Measurements from ENCODE around the gene ILKAP. TPM values are rescaled to one million over a fixed set of nuclear protein-coding genes. Genes with fewer than 3 reads are reported as not detected.

The ILKAP gene
- total RNA-seq, 2 donors from 2014 or later: 53.2 to 55.5 TPM

DNA sequence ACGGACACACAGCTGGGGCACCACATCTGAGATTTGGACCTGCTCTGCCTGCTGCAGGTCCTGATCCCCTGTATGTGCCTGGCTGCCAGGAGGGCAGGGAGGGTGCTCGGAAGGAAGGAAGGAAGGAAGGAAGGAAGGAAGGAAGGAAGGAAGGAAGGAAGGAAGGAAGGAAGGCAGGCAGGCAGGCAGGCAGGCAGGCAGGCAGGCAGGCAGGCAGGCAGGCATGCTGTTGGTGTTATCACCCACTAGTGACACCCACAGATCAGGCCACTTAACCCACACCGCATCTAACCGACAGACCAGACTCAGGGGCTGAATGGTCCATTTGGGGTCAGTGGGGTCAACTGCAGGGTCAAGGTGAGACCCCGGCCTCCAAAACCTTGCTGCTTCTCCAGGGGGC, 59.2 kb downstream of the ILKAP start:
- Mint-ChIP-seq H3K36me3 (ENCODE audit: insufficient read depth in 2 of 2) (no peaks in the 10 kb centered on the region), H3K9me3 (no peaks in the 10 kb centered on the region), H3K27ac (no peak overlapping the region), H3K27me3 (ENCODE audit: low read depth) (no peaks in the 10 kb centered on the region), H3K4me1 (ENCODE audit: low read depth) (peaks cover 7% of the 10 kb centered on the region), H3K4me3 (no peak overlapping the region)
- DNase-seq (no peak), ATAC-seq (replicated peaks in 1 of 2) (no peak)

DNA sequence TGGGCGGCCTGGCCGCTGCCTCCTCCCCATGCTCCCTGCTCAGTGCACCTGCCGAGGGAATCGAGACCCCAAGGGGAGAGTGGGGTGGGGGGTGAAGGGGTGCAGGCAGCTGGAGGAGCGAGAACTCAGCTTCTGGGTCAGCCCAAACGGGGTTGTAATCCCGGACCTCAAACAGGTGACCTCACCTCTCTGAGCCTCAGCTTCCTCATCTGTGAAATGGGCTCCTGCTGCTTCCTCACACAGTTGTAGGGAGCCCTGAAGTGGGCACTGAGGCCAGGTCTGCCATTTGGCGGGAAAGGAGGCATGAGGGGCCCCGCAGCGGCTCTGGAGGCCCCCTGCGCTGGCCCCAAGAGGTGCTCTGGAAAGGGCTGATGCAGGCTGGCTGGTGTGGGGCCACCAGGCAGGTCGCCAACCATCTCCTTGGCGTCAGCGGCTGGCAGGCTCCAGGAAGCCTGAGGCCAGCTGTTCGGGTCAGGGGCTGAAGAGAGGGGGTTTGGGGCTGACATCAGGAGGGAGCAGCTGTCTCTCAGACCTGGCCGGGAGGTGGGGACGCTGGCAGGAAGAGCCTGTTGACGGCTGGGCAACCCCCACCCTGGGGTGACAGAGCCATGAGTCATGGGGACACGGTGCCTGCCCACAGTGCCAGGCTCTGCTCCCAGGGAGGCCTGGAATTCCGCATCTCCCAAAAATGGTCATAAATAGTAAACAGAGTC, 60.1 kb downstream of the ILKAP start:
- Mint-ChIP-seq H3K36me3 (ENCODE audit: insufficient read depth in 2 of 2) (no peaks in the 10 kb centered on the region), H3K9me3 (no peaks in the 10 kb centered on the region), H3K27me3 (ENCODE audit: low read depth) (no peaks in the 10 kb centered on the region), H3K27ac (no peak overlapping the region), H3K4me1 (ENCODE audit: low read depth) (peaks cover 7% of the 10 kb centered on the region), H3K4me3 (no peak overlapping the region)
- peak in 1 of 2 donors; percentile 26 for DNase-seq
- ATAC-seq (replicated peaks in 1 of 2): peak; percentile 33 to 50

DNA sequence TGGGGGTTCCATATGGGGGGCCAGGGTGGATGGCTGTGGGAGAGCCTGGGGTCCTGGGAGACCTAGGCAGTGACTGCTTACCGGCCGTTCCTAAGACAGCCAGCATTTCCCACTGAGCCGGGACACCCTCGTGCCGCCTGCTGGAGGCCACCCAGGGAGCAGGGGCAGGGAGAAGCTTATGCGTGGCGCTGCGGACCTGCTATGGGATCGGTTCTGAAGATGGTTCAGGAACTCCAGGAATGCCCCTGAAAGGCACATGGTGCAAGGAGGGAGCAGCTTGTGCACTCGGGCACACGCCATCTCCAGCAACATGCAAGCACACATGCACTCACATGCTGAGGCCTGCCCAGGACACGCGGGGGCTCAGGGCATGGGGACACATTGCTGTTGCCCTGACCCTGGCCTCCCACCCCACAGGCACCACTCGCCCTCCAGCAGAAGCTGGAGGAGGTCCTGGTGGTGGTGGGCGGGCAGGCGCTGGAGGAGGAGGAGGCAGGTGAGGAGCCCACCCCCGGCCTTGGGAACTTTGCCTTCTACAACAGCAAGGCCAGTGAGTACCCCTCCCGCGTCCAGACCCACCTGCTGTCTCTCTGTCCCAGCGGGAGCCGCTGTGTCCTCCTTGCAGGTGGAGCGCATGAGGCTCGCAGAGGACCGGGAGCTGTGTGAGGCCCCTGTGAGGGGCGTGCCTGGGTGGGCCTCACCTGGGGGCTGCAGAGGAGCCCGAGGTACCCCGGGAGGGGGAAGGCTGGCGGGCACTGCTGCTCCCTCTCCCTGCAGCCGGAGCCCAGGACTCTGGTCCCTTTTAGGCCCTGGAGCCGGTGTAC, 60.9 kb downstream of the ILKAP start:
- ATAC-seq (replicated peaks in 1 of 2) (no peak), DNase-seq (no peak)
- H3K36me3 Mint-ChIP-seq (ENCODE audit: insufficient read depth in 2 of 2): no peaks in the 10 kb centered on the region
- H3K4me3 Mint-ChIP-seq: no peak overlapping the region
- H3K4me1 Mint-ChIP-seq (ENCODE audit: low read depth): peaks cover 7% of the 10 kb centered on the region
- no peak overlapping the region for H3K27ac Mint-ChIP-seq
- no peaks in the 10 kb centered on the region for H3K27me3 Mint-ChIP-seq (ENCODE audit: low read depth)
- H3K9me3 Mint-ChIP-seq: no peaks in the 10 kb centered on the region

DNA sequence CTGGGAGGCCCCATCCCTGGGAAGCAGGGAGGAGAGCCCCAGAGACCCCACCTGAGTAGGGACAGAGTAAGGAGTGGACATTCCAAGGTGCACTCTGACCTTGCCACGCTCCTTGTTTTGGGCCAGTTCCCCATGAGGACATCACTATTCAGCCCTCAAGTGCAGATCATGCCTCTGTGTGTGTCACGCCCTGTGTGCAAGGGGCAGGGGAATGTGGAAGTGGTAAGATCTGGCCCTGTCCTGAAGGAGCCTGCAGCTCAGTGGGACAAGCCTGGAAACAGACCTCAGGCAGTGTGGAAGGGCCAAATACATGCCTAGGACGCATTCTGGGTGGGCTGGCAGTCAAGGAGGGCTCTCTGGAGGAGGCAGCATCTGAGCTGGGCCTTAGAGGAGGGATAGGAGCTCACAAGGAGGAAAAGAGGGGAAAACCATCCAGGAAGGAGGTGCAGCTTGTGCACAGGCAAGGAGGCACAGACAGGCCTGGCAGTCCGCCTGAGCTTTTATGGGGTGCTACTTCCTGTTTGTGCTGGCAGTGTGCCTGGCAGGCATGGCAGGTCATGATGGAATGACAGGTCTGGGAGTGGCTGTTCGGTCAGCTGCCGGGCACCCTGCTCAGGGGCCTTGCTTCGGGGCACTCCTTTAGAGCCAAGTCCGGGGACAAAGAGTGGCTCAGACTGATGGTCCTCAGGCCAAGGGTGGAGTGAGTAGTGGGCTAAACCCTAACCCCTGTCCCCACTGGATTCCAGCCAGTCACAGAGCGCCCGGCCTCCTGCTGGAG, 61.8 kb downstream of the ILKAP start:
- ATAC-seq (replicated peaks in 1 of 2): no peak
- no peaks in the 10 kb centered on the region for H3K36me3 Mint-ChIP-seq (ENCODE audit: insufficient read depth in 2 of 2)

DNA sequence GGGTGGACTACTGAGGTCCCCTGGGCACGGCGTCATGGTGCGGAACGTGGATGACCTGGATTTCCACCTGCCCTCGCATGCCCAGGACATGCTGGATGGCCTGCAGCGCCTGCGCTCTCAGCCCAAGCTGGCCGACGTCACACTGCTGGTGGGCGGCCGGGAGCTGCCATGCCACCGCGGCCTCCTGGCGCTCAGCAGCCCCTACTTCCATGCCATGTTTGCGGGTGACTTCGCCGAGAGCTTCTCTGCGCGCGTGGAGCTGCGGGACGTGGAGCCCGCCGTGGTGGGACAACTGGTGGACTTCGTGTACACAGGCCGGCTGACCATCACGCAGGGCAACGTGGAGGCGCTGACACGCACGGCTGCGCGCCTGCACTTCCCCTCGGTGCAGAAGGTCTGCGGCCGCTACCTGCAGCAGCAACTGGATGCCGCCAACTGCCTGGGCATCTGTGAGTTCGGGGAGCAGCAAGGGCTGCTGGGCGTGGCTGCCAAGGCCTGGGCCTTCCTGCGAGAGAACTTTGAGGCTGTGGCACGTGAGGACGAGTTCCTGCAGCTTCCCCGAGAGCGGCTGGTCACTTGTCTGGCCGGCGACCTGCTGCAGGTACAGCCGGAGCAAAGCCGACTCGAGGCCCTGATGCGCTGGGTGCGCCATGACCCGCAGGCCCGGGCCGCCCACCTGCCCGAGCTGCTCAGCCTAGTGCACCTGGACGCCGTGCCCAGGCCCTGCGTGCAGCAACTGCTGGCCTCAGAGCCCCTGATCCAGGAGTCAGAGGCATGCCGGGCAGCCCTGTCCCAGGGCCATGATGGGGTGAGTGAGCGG, 62.6 kb downstream of the ILKAP start:
- H3K9me3 Mint-ChIP-seq: no peaks in the 10 kb centered on the region
- H3K27ac Mint-ChIP-seq: no peak overlapping the region
- DNase-seq (no peak), ATAC-seq (replicated peaks in 1 of 2) (no peak)
- H3K4me3 Mint-ChIP-seq: no peak overlapping the region
- H3K36me3 Mint-ChIP-seq (ENCODE audit: insufficient read depth in 2 of 2): no peaks in the 10 kb centered on the region
- no peaks in the 10 kb centered on the region for H3K27me3 Mint-ChIP-seq (ENCODE audit: low read depth)
- H3K4me1 Mint-ChIP-seq (ENCODE audit: low read depth): peaks cover 7% of the 10 kb centered on the region

More for the DNA sequence above, 61.8 kb downstream of the ILKAP start:
- DNase-seq: no peak
- H3K27me3 Mint-ChIP-seq (ENCODE audit: low read depth): no peaks in the 10 kb centered on the region
- H3K9me3 Mint-ChIP-seq: no peaks in the 10 kb centered on the region
- H3K27ac Mint-ChIP-seq: no peak overlapping the region
- H3K4me1 Mint-ChIP-seq (ENCODE audit: low read depth): peaks cover 7% of the 10 kb centered on the region
- H3K4me3 Mint-ChIP-seq: no peak overlapping the region

DNA sequence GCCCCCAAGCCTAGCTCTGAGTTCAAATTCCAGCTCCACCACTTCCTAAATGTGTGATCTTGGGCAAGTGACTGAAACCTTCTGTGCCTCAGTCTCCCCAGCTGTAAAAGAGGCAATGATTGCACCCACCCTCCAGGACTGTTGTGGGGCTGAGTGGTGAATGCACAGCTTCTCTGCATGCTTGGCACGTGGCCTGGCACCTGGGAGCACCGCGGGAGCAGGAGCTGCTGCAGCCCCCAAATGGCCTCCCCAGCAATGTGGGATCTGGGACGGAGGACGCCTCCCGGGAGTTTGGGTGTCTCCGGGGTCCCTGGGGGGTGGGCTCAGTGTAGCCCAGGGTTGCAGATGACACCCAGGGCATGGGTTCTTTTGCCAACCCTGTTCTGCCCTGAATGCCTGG, 63.5 kb downstream of the ILKAP start:
- peaks cover 7% of the 10 kb centered on the region for H3K4me1 Mint-ChIP-seq (ENCODE audit: low read depth)
- H3K4me3 Mint-ChIP-seq: no peak overlapping the region
- H3K27me3 Mint-ChIP-seq (ENCODE audit: low read depth): no peaks in the 10 kb centered on the region
- H3K9me3 Mint-ChIP-seq: no peaks in the 10 kb centered on the region
- no peak overlapping the region for H3K27ac Mint-ChIP-seq
- ATAC-seq (replicated peaks in 1 of 2): no peak
- no peaks in the 10 kb centered on the region for H3K36me3 Mint-ChIP-seq (ENCODE audit: insufficient read depth in 2 of 2)
- DNase-seq: no peak

DNA sequence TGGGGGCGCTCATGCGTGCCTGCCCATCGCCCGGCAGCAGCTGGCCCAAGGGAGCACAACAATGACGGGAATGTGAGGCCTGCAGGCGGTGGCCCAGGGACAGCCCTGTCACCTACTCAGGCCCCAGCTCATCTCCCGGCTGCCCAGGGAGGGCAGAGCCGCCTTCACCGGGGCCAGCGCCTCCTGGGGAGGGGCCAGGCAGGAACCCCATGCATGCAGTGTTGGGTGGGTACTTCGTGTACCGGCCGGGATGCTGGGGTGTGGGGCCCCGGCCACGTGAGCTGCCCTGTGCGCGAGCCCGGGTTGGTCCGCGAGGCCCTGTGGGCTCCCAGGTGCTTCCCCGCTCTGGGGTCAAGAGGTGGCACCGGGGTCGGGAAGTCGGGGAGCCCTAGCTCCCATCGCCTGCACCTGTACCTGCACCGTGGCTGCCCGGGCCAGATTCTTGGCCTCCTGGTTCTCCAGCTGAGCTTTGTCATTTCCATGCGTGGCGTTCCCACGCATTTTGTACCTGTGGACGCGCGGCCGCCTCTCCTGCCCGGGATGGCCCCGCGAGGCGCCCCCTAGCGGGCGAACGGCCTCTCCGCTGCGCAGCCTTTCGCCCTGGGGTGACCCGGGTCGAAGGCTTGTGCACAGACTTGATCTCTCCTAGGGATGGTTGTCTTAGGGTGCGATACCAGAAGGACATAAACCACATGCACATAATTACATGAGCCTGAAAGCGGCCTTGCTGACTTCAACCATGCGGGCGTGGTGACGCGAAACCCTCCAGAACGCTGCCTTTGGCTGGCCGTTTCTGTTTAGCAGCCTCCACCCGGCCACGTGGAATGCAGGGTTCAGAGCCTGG, 64.1 kb downstream of the ILKAP start:
- ATAC-seq (replicated peaks in 1 of 2) (peak; percentile 37 to 45), DNase-seq (peak; percentile 35 to 55)
- Mint-ChIP-seq H3K4me1 (ENCODE audit: low read depth) (peaks cover 7% of the 10 kb centered on the region), H3K36me3 (ENCODE audit: insufficient read depth in 2 of 2) (no peaks in the 10 kb centered on the region), H3K27me3 (ENCODE audit: low read depth) (no peaks in the 10 kb centered on the region), H3K4me3 (no peak overlapping the region), H3K9me3 (no peaks in the 10 kb centered on the region), H3K27ac (no peak overlapping the region)

DNA sequence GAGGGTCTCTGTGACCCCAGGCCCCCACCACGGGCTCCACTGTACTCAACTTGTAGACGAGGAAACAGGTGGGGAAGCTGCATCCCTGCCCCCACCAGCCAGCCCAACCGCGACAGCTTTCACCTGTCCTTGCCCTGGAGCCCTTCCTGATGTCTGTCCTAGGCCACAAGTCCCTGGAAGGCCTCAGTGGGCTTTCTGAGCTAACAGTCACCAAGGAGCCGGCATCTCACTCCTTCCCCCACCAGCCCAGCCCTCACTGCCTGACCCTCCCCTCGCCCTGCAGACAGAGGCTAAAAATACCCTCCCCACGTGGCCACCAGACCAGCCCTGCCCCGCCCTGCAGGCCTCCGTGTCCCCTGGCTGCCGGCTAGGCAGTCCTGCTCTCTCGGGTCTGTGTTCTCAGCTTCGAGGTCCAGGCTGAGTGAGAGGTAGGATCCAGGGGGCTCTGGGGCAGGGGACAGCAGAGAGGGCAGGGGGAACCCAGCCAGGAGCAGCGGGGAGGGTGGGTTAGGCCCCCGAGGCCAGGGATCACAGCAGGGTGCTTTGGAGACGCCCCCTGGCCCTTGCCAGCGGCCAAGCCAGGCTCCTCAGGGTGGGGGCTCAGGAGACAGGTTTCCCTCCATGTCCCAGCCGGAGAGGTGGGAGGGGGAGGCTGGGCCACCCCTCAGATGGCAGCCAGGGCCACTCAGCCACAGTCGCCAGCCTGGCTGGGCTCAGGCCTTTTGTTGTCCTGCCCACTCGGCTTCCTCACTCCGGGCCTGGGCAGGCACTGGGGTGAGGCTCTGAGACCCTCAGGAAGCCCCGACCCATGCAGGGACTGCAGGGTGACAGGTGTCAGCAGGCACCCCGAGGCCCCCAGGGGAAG, 64.9 kb downstream of the ILKAP start, which contains the start of gene KLHL30:
Gene KLHL30 (plus strand): TSS at position 338 of the 865 bp plus-strand sequence. CDS start 2,087 bp downstream, outside the sequence.
- Mint-ChIP-seq H3K27ac (no peak within 1 kb of the TSS), H3K4me1 (ENCODE audit: low read depth) (peaks cover 1% of the 10 kb centered on the region), H3K36me3 (ENCODE audit: insufficient read depth in 2 of 2) (no peaks in the 10 kb centered on the region), H3K4me3 (no peak within 1 kb of the TSS), H3K27me3 (ENCODE audit: low read depth) (no peaks in the 10 kb centered on the region), H3K9me3 (no peaks in the 10 kb centered on the region)
- DNase-seq (no peak), ATAC-seq (replicated peaks in 1 of 2) (no peak)

DNA sequence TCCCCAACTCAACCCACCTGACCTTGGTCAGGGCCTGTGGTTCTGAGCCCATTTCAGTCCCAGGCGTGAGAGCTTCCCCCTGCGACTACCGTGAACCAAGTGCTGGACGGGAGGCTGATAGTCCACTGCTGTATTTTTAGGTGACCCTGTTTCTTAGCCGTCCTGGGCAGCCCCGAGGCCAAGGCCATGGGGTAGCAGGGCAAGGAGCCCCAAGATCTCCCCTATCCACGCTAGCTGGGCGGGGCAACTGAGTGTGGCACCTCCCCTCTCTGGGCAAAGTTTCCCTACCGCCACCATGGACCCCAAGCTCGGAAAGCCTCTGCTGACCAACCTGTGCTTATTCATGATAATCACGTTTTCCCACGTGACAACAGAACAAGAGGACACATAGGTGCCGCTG, 65.6 kb downstream of the ILKAP start:
- ATAC-seq (replicated peaks in 1 of 2): no peak
- Mint-ChIP-seq H3K27ac (no peak overlapping the region), H3K36me3 (ENCODE audit: insufficient read depth in 2 of 2) (no peaks in the 10 kb centered on the region), H3K27me3 (ENCODE audit: low read depth) (no peaks in the 10 kb centered on the region), H3K9me3 (no peaks in the 10 kb centered on the region), H3K4me3 (no peak overlapping the region), H3K4me1 (ENCODE audit: low read depth) (no peaks in the 10 kb centered on the region)
- DNase-seq: no peak

DNA sequence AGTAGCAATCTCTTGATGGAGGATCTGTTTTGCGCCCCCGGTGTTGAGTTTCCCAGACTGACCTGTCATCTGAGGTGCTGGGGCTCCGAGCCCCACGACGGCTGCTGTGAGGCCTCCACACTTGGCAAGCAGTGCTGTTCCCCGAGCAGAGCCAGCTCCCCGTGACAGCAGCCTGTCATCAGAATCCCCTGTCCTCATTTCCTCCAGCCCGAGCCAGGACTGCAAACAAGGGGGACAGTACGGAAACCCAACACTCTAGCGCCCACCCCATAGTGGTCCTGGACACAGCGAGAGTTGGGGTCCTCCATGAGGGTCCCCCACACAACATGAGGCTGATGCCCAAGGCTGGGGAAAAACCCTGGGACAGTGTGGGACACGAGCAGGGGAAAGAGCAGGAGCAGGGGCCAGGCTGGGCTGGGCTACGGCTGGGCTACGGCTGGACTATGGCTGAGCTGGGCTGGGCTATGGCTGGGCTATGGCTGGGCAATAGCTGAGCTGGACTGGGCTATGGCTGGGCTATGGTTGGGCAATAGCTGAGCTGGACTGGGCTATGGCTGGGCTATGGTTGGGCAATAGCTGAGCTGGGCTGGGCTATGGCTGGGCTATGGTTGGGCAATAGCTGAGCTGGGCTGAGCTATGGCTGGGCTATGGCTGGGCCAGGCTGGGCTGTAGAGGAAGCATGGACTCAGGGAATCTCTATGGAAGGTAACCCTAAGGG, 66.5 kb downstream of the ILKAP start:
- Mint-ChIP-seq H3K4me1 (ENCODE audit: low read depth) (no peaks in the 10 kb centered on the region), H3K36me3 (ENCODE audit: insufficient read depth in 2 of 2) (no peaks in the 10 kb centered on the region), H3K27ac (no peak overlapping the region), H3K9me3 (no peaks in the 10 kb centered on the region), H3K4me3 (no peak overlapping the region), H3K27me3 (ENCODE audit: low read depth) (no peaks in the 10 kb centered on the region)
- DNase-seq (no peak), ATAC-seq (replicated peaks in 1 of 2) (no peak)
